ENCODE results near the gene TRPC5OS.

Gene TRPC5OS

DNA sequence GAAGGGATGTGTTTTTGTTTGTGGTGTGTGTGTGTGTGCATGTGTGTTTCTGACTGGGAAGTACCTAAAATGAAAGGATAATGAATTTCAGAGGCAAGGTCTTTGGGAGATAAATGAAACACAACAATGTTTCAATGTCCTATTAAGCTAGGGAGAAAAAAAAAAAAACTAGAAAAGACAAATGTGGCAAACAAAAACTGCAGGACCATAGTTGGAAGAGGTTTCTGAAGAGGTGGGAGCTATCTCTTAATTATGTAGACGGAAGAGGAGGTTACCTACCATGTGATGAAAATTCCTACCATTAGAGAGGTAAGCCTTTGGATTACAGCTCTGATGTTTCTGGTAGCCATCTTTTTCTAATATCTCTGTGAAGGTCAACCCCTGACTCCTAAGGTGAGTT is at the start of gene TRPC5OS:
TSS of gene TRPC5OS (plus strand) at position 301 of the 400 bp plus-strand sequence. CDS start 25,669 bp downstream, outside the sequence.
- DNase-seq, result no peak

DNA sequence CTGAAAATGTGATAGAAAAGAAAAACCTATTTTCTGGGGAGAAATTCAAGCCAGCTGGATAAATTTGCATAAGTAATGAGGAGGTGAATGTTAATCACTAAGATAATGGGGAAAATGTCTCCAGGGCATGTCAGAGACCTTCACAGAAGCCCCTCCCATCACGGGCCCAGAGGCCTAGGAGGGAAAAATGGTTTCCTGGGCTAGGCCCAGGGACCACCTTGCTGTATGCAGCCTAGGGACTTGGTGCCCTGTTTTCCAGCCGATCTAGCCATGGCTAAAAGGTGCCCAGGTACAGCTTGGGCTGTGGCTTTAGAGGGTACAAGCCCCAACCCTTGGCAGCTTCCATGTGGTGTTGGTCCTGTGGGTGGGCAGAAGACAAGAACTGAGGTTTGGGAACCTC is 46.6 kb upstream of the TRPC5OS start:
- no peak for DNase-seq

DNA sequence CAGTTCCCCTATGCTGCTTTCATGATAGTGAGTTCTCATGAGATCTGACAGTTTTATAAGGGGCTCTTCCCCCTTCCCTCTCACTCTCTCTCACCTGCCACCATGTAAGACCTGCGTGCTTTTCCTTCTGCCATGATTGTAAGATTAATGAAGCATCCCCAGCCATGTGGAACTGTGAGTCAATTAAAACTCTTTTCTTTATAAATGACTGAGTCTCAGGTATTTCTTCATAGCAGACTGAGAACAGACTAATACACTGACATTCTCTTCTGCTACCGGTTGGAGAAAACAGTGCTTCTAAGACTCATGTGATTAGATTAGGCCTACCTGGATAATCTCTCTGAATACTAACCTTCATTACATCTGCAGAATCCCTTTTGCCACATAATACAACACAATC is 45.4 kb upstream of the TRPC5OS start:
- no peak for DNase-seq

DNA sequence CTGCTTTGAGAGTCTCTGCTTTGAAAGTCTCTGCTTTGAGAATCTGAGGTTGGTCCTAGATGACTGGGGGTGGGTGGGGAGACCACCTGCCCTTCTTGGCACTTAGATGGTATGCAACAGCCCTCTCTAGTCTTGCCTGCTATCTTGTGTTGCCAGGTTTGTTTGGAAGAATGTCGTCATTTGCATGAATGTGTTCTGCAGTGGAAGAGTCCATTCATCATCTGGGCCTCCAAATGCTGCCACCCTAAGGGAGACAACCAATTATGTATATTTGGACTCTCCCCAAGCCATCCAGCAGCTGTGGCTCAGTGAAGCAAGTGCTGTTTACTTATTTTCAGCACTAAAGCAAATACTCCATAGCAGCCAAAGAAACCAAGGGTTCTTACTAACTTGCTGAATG is 44.6 kb upstream of the TRPC5OS start:
- no peak for DNase-seq

DNA sequence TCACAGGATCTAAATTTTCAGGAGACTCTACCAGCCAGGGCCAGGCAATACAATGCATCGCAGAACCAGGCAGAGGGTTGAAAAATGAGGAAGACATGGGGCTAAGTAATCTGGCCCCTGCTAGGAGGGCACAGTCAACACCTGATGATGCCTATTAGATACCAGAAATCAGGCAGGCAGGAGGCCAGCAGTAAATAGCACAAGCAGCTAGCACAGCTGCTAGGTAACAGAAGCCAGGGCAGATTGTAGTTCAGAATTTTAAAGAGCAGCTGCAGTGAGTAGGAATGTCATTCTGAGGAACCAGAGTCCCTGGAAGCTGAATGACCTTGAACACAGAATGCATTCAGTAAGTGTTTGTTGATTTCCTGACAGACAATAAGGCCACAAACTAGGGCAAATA is 38.8 kb upstream of the TRPC5OS start:
- no peak for DNase-seq

GRCh38 chrX:111847491-111848133 is 28.4 kb upstream of the TRPC5OS start:
- DNase-seq, result no peak

- DNase-seq, result no peak
Measured at GRCh38 chrX:111848541-111848940, 27.4 kb upstream of the TRPC5OS start.

DNA sequence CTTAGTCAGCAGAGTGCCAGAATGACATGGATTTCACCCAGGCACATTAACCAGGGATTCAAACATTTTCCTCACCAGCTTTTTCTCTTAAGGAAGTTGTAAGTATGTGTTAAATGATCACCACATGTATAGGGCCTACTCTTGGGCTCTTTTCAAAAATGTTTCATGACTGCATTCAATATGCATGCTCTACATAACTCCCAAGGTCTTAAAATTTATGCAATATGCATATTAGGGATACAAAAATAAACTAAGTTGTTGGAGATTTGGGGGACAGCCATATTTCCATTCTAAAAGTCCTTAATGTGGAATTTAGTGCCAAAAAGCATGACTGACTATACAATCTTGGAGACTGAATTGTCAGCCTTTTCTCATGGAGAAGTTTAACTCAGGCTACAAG is 25.0 kb upstream of the TRPC5OS start:
- DNase-seq, result no peak

DNA sequence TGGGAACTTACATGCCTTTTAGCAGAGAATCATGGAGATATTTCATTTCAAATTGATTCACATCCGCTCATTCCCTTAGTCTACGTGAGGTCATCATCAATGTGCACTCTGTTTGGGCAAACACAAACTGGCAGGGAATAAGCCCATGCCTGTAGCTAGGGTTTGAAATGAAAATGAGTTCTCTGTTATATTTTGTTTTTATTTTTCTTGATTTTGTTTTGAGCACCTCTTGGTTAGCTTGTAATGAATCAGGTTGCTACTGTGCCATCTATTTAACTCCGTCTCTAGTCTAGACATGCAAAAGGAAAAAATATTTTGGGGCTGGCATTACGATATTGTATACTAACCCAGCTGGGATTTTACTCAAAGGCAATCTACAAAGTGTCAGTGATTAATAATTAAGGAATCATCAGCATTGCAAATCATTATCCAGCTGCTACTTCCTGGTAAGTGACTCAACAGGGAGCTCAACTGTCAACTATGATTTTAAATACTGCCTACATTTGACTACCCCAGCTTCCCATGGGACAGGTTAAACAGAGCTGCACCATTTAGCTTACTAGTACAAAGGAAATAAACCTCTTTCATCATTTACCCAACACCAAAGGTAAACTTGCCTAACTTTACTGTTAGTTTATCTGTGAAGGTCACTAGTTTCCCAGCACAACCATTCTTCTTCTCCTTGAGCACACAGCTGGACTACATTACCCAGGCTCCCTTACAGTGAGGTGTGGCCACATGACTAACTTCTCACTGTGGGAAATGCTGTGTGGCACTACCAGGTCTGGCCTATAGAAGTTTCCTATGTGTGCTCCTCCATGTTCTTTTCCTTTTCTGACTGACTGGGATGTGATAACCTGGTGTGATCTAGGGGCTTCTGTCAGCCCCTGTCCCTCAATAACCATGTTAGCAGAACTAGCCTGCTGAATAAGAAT is 21.2 kb upstream of the TRPC5OS start:
- no peak for DNase-seq

DNA sequence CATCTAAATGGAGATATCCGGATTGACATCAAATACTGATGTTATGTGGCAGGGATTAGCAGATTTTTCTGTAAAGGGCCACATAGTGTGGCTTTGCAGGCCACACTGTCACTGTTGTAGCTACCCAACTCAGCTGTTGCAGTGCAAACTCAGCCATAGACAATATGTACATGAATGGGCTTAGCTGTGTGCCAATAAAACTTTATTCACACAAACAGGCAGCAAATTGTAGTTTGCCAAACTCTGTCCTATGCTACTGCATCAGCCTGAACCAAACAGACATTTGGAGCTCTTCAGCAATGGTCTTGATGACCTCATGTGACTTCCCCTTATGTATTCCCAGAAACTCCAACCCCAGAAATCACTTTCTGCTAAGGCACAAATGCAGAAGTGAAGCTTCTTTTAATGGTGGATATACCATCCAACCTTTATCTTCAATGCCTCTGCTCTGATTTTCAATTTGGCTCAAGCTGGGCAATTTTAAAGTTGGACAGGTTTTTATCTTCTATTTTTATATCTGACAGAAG is 18.4 kb upstream of the TRPC5OS start:
- peak; percentile 46 to 64 for DNase-seq

DNA sequence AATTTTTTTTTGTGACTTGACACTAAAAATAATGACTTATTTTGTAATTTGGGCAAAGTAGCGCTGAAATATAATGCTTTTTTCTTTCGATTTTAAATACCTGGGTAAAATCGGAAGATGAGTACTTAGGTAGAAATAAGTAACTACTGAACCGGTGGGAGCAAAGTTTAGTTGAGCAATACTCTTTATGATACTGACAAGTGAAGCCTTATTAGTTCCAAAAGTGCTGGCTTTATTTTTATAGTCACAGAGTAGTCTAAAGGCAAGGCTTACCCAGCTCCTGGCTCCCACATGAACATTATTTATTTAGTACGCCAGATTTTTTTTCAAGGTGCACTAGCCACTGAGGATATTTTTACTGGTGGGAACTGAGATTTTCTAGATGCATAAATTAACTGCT is 14.4 kb upstream of the TRPC5OS start:
- DNase-seq, result no peak

- no peak for DNase-seq
Measured at GRCh38 chrX:111867236-111867635, 8.7 kb upstream of the TRPC5OS start.

DNA sequence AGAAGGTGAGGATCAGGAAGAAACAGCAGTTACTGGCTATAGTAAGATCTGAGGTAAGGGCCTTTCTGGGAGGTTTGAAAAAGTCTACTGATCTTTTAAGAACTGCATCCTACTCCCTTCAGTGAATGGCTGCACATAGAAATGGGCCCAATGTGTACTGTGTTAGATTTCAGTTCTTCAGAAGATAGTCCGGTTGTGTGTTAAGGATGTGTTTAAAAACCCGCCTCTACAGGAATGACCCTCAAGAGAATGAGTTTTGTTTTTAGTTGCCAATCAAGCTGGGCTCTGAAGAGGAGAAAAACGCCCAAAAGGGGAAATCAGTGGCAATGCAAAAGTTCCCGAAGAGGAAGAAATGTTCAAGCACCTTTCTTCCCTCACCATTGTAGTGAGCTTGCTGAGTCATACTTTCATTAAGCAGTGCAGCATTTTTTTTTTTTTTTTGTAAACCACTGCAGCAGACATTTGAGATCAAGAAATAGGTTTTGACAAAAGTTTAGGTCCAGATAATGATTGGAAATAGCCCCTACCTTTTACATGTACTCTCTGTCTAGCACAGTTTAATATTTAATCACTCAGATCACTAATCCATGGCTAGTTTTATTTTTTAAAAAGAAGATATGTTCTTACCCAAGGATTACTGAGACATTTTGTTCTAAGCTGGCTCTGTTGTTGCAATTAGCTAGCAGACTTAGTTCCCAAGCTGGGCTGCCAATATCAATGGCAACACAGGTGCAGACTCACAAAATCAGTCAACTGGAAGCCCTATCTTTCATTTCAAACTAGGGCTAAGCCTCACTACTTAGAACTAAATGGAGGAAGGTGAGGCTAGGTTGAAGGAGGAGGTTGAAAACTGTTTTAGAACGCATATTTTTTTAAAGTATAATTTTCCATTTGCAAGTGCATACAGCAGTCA is 7.0 kb upstream of the TRPC5OS start:
- peak; percentile 38 to 40 for DNase-seq

GRCh38 chrX:111869639-111870034 is 6.3 kb upstream of the TRPC5OS start:
- peak; percentile 40 to 42 for DNase-seq

GRCh38 chrX:111874241-111874640 is 1.7 kb upstream of the TRPC5OS start:
- DNase-seq, result no peak

DNA sequence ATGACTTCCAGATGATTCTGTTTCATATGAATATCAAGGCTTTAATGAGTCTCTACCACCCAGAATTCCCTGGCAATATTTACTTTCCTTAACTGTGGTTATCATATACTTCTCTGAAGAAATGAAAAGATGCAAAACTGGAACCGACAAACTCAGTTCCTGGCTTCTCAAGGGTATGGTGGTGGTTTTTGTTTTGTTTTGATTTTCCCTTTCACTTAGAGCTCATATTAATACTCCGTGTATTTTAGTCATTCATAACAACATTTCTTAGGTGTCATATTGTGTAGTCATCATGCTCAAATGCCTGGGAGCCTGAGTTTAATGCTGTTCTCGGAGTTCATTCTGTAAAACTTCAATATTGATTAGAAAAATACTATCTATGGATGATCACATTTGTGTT is 665 bp downstream of the TRPC5OS start:
- no peak for DNase-seq

DNA sequence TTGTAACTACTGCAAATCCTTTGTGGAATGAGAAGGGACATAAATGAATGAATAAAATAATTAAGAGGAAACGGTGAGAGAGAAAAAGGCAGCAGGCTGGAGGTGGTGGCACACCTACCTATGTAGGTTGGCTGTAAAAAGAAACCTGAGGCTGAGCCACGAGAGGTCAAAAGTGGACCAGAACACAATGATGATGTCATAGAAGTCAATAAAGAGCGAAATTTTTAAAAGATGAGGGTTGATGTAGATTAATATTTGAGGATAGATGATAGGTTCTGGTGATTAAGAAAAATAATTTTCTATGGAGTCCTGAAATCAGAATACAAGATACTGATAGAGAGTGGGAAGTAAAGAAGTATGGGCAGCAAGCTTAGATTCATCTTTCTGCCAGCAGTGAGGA is 1.7 kb downstream of the TRPC5OS start:
- no peak for DNase-seq

GRCh38 chrX:111880735-111881134 is 4.8 kb downstream of the TRPC5OS start:
- DNase-seq, result no peak

DNA sequence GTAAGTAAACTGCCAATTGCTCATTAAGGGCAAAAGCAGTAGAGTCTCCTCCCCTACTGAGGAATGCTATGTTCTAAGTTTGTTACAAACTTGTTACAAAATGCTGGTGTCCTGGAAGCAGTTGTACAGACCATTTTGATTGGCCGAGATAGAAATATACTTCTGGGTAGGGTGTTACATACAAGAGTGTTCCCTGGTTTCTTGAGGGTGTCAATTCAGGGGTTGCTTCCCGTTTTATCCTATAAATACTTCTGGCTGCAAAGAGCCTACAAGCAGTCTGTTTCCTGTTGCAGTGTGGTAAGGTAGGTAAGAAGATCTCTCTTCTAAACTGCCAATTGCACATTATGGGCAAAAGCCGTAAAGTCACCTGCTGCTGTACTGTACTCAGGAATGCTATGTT is 5.7 kb downstream of the TRPC5OS start:
- no peak for DNase-seq

- no peak for DNase-seq
Measured at GRCh38 chrX:111886678-111887077, 10.7 kb downstream of the TRPC5OS start.

DNA sequence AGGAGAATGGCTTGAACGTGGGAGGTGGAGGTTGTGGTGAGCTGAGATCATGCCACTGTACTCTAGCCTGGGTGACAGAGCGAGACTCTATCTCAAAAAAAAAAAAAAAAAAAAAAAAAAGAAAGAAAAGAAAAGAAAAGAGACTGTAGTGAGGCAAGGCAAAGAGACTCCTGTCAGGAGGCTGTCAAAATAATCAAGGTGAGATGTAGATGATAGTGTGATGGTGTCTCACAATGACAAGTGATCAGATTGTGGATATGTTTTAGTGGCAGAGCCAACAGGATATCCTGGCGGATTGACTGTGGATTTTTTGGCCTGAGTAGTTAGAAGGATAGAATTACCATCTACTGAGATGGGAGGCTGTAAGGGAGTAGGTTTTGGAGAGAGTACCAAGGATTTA is 12.6 kb downstream of the TRPC5OS start:
- DNase-seq, result no peak

- peak in 1 of 2 donors; percentile 8 for DNase-seq
Measured at GRCh38 chrX:111892375-111892774, 16.4 kb downstream of the TRPC5OS start.

- no peak for DNase-seq
Measured at GRCh38 chrX:111896148-111896547, 20.2 kb downstream of the TRPC5OS start.
